PC-3 (cell line): ENCODE data around the gene ATF6. TPM values are rescaled to one million over a fixed set of nuclear protein-coding genes. Genes with fewer than 3 reads are reported as not detected.

Source experiments
- ATAC-seq: fragments of 200-7000 bp; cut with Tn5 transposase; 2 replicates; pipeline ENCODE4 v1.9.1; 2020; ENCODE audit warnings: mild to moderate bottlenecking, moderate library complexity
- BruUV-seq: library from RNA; stranded (reverse); fragments of 400-500 nt; replicated peaks from 2 replicates; lab custom pipeline; 2021; lab: Mats Ljungman, UMichigan
- CTCF ChIA-PET: fragments of 300-600 bp; sonication (Branson Sonifier 250); formaldehyde crosslinking; loops from one replicate; lab custom pipeline; 2022; ENCODE audit warnings: antibody characterized with exemption; lab: Charles Lee
- POLR2A ChIA-PET: fragments of 300-600 bp; sonication (Branson Sonifier 250); formaldehyde crosslinking; loops from one replicate; lab custom pipeline; 2022; ENCODE audit warnings: antibody characterized with exemption; ENCODE audit not compliant: unreplicated experiment; lab: Charles Lee
- DNase-seq: peaks from one replicate; pipeline ENCODE4 v3.0.0-alpha.2; 2015
- H2AFZ ChIP-seq: fragments of 300-600 bp; sonication (generic); 2 replicates; pipeline ENCODE4 v1.6.0; 2016; ENCODE audit warnings: antibody characterized with exemption, low read length
- H3F3A ChIP-seq: fragments of 300-600 bp; sonication (generic); one replicate; pipeline ENCODE4 v1.6.0; 2017; ENCODE audit warnings: antibody characterized with exemption, low read length, control low read depth, mild to moderate bottlenecking; ENCODE audit not compliant: unreplicated experiment
- H3K27ac ChIP-seq: fragments of 300-600 bp; sonication (generic); 2 replicates; pipeline ENCODE4 v1.5.1; 2016; ENCODE audit warnings: mild to moderate bottlenecking, low read length
- H3K27me3 ChIP-seq: fragments of 300-600 bp; sonication (generic); 2 replicates; pipeline ENCODE4 v1.6.1; 2016; ENCODE audit warnings: low read length, mixed read lengths
- H3K36me3 ChIP-seq: fragments of 300-600 bp; sonication (generic); 2 replicates; pipeline ENCODE4 v1.6.1; 2016; ENCODE audit warnings: low read depth, mixed run types, low read length, mixed read lengths
- H3K4me1 ChIP-seq: fragments of 300-600 bp; sonication (generic); 2 replicates; pipeline ENCODE4 v1.5.1; 2016; ENCODE audit warnings: low read length; ENCODE audit not compliant: insufficient read depth
- H3K4me2 ChIP-seq: fragments of 300-600 bp; sonication (generic); 2 replicates; pipeline ENCODE4 v1.6.0; 2016; ENCODE audit warnings: low read length
- H3K4me3 ChIP-seq: fragments of 300-600 bp; sonication (generic); 2 replicates; pipeline ENCODE4 v1.5.1; 2016; ENCODE audit warnings: mild to moderate bottlenecking, low read length, mixed read lengths
- H3K79me2 ChIP-seq: fragments of 300-600 bp; sonication (generic); 2 replicates; pipeline ENCODE4 v1.6.1; 2017; ENCODE audit warnings: low read length, mixed read lengths
- H3K9ac ChIP-seq: fragments of 300-600 bp; sonication (generic); 2 replicates; pipeline ENCODE4 v1.6.0; 2016; ENCODE audit warnings: mild to moderate bottlenecking, low read length
- H3K9me2 ChIP-seq: fragments of 300-600 bp; sonication (generic); replicated peaks from 2 replicates; pipeline ENCODE4 v1.6.1; 2016; ENCODE audit warnings: mixed run types, low read length, mixed read lengths
- H3K9me3 ChIP-seq: fragments of 300-600 bp; sonication (generic); 2 replicates; pipeline ENCODE4 v1.6.1; 2016; ENCODE audit warnings: low read length, mixed read lengths
- H4K20me1 ChIP-seq: fragments of 300-600 bp; sonication (generic); 2 replicates; pipeline ENCODE4 v1.6.1; 2016; ENCODE audit warnings: low read length, mixed read lengths
- CTCF ChIP-seq: fragments of 300-600 bp; sonication (generic); conservative IDR thresholded peaks from 2 replicates; pipeline ENCODE4 v1.5.1; 2017; ENCODE audit warnings: antibody characterized with exemption, low read depth, mild to moderate bottlenecking, low read length
- EZH2 ChIP-seq: fragments of 300-600 bp; sonication (generic); IDR thresholded peaks from one replicate; pipeline ENCODE4 v1.6.1; 2017; ENCODE audit warnings: antibody characterized with exemption, mild to moderate bottlenecking, low read length; ENCODE audit not compliant: unreplicated experiment
- EZH2phosphoT487 ChIP-seq: fragments of 300-600 bp; sonication (generic); IDR thresholded peaks from 2 replicates; pipeline ENCODE4 v1.6.1; 2018; ENCODE audit warnings: mild to moderate bottlenecking, antibody characterized with exemption, low read length, borderline replicate concordance
- intact Hi-C: fragments of 100-400 bp; cut with micrococcal nuclease; formaldehyde crosslinking; loops from 2 replicates; pipeline ENCODE4 v1.9.0; 2023
- total RNA-seq: library from RNA; depleted of rRNA; stranded (reverse); fragments of >200 nt; gene quantifications from 2 replicates; pipeline ENCODE4 v1.2.3, GENCODE V29; 2014

The ATF6 gene
- total RNA-seq, 1 experiment from 2014 or later, result 19.7 TPM

GRCh38 chr1:161778522-161778921 is 12.4 kb downstream of the ATF6 start:
- H3K9ac ChIP-seq, result no peak overlapping the region
- H2AFZ ChIP-seq, result no peak overlapping the region
- H3K36me3 ChIP-seq, result peaks cover 9% of the 10 kb centered on the region
- ChIA-PET CTCF (no interaction called here), POLR2A (no interaction called here)
- H3K79me2 ChIP-seq, result peaks cover 51% of the 10 kb centered on the region
- H3K9me3 ChIP-seq, result no peaks in the 10 kb centered on the region
- DNase-seq (no peak), ATAC-seq (no peak)
- TF ChIP-seq EZH2phosphoT487, result no peak
- TF ChIP-seq CTCF, result no peak
- TF ChIP-seq EZH2, result no peak
- H3K27ac ChIP-seq, result no peak overlapping the region
- H3K9me2 ChIP-seq, result no peaks in the 10 kb centered on the region
- 0 out of 2 replicates have a peak, but pooled peaks cover 14% of the 10 kb centered on the region for H4K20me1 ChIP-seq
- H3K4me2 ChIP-seq, result no peak overlapping the region
- no peaks in the 10 kb centered on the region for H3K27me3 ChIP-seq
- intact Hi-C loops, result no loop called here
- H3F3A ChIP-seq, result no peaks in the 10 kb centered on the region
- H3K4me3 ChIP-seq, result no peak overlapping the region
- 0 out of 2 replicates have a peak, but pooled peaks cover 6% of the 10 kb centered on the region for H3K4me1 ChIP-seq
- BruUV-seq, result no TSS peak

GRCh38 chr1:161779393-161779792 is 13.3 kb downstream of the ATF6 start:
- Histone ChIP-seq H3K9me2 (no peaks in the 10 kb centered on the region), H3K9ac (no peak overlapping the region), H4K20me1 (0 out of 2 replicates have a peak, but pooled peaks cover 14% of the 10 kb centered on the region), H2AFZ (no peak overlapping the region), H3K79me2 (peaks cover 42% of the 10 kb centered on the region), H3K9me3 (no peaks in the 10 kb centered on the region), H3K36me3 (peaks cover 9% of the 10 kb centered on the region), H3K4me1 (0 out of 2 replicates have a peak, but pooled peaks cover 6% of the 10 kb centered on the region), H3F3A (no peaks in the 10 kb centered on the region), H3K4me3 (no peak overlapping the region), H3K27me3 (no peaks in the 10 kb centered on the region), H3K4me2 (no peak overlapping the region), H3K27ac (no peak overlapping the region)
- ChIA-PET POLR2A (no interaction called here), CTCF (no interaction called here)
- intact Hi-C loops, result no loop called here
- no peak for DNase-seq
- ATAC-seq, result peak; percentile 55
- TF ChIP-seq EZH2, result no peak
- no peak for TF ChIP-seq EZH2phosphoT487
- no peak for TF ChIP-seq CTCF
- BruUV-seq, result TSS peak; percentile 2

- H3K27ac ChIP-seq, result no peak overlapping the region
- intact Hi-C loops, result no loop called here
- H3F3A ChIP-seq, result no peaks in the 10 kb centered on the region
- H3K27me3 ChIP-seq, result no peaks in the 10 kb centered on the region
- H3K4me2 ChIP-seq, result no peak overlapping the region
- H2AFZ ChIP-seq, result no peak overlapping the region
- no peaks in the 10 kb centered on the region for H4K20me1 ChIP-seq
- H3K9me3 ChIP-seq, result no peaks in the 10 kb centered on the region
- H3K79me2 ChIP-seq, result peaks cover 18% of the 10 kb centered on the region
- H3K9me2 ChIP-seq, result no peaks in the 10 kb centered on the region
- TF ChIP-seq CTCF (no peak), EZH2 (no peak), EZH2phosphoT487 (no peak)
- H3K36me3 ChIP-seq, result peaks cover 25% of the 10 kb centered on the region
- no TSS peak for BruUV-seq
- DNase-seq (peak; percentile 41), ATAC-seq (peak; percentile 89)
- no peak overlapping the region for H3K4me3 ChIP-seq
- ChIA-PET POLR2A (no interaction called here), CTCF (no interaction called here)
- 0 out of 2 replicates have a peak, but pooled peaks cover 6% of the 10 kb centered on the region for H3K4me1 ChIP-seq
- H3K9ac ChIP-seq, result no peak overlapping the region
Observed at GRCh38 chr1:161781995-161782394, 15.9 kb downstream of the ATF6 start.
